SKM-1 treated with dmso at 0.1 percent for 144 hours (cell line): ENCODE results near the gene CBARP.

Experiments used
- DNase-seq: peaks from one replicate; lab custom pipeline; 2025; ENCODE audit not compliant: unreplicated experiment; lab: John Stamatoyannopoulos, UW

CBARP gene

GRCh38 chr19:1265615-1266128 is 27.9 kb upstream of the CBARP start:
- DNase-seq = no peak

- DNase-seq = no peak
Observed at GRCh38 chr19:1264801-1265614, 27.2 kb upstream of the CBARP start.

- no peak for DNase-seq
Observed at GRCh38 chr19:1263188-1263587, 25.4 kb upstream of the CBARP start.

GRCh38 chr19:1262623-1263123 is 24.9 kb upstream of the CBARP start:
- no peak for DNase-seq

GRCh38 chr19:1261798-1262622 is 24.2 kb upstream of the CBARP start:
- no peak for DNase-seq

- peak; percentile 15 for DNase-seq
Observed at GRCh38 chr19:1261538-1261797, 23.7 kb upstream of the CBARP start.

GRCh38 chr19:1260749-1261537 is 23.1 kb upstream of the CBARP start:
- peak; percentile 93 for DNase-seq

- no peak for DNase-seq
Observed at GRCh38 chr19:1259876-1260748, 22.3 kb upstream of the CBARP start.

GRCh38 chr19:1259206-1259875 is 21.5 kb upstream of the CBARP start:
- DNase-seq = peak; percentile 60

GRCh38 chr19:1258707-1259205 is 21.0 kb upstream of the CBARP start:
- no peak for DNase-seq

GRCh38 chr19:1258163-1258492 is 20.3 kb upstream of the CBARP start:
- DNase-seq = no peak

- DNase-seq = no peak
Observed at GRCh38 chr19:1257475-1258162, 19.8 kb upstream of the CBARP start.

- DNase-seq = no peak
Observed at GRCh38 chr19:1256646-1257474, 19.1 kb upstream of the CBARP start.

GRCh38 chr19:1255186-1256161 is 17.7 kb upstream of the CBARP start:
- DNase-seq = no peak

GRCh38 chr19:1254530-1255185 is 16.9 kb upstream of the CBARP start:
- DNase-seq = no peak

- no peak for DNase-seq
Observed at GRCh38 chr19:1254081-1254527, 16.3 kb upstream of the CBARP start.
